Liver (tissue), 9 donors: Measurements from ENCODE around the gene CELF5. TPM values are rescaled to one million over a fixed set of nuclear protein-coding genes. Genes with fewer than 3 reads are reported as not detected.

Source experiments
- DNase-seq: peaks from one replicate; pipeline ENCODE4 v3.0.0-alpha.2; 2017; ENCODE audit warnings: low spot score
- H3K27ac ChIP-seq, 2 donors: one replicate each; pipeline ENCODE4 v1.7.0; 2013; ENCODE audit warnings: inconsistent platforms in 2 of 2, low read length in 2 of 2, control low read depth in 1 of 2, low read depth in 1 of 2, mild to moderate bottlenecking in 1 of 2
- H3K27me3 ChIP-seq, 4 donors: one replicate each; pipeline versions ENCODE4 v1.6.1 to v1.7.0; 2013; ENCODE audit warnings: low read length in 3 of 4, inconsistent platforms in 1 of 4, mild to moderate bottlenecking in 1 of 4, moderate library complexity in 1 of 4; ENCODE audit not compliant: control insufficient read depth in 4 of 4, insufficient read depth in 4 of 4
- H3K36me3 ChIP-seq, 4 donors: one replicate each; pipeline versions ENCODE4 v1.6.1 to v1.7.0; 2013; ENCODE audit warnings: low read length in 3 of 4, mild to moderate bottlenecking in 3 of 4, low read depth in 1 of 4, moderate library complexity in 1 of 4; ENCODE audit not compliant: control insufficient read depth in 4 of 4, insufficient read depth in 3 of 4
- H3K4me1 ChIP-seq, 4 donors: one replicate each; pipeline versions ENCODE4 v1.6.1 to v1.7.0; 2013; ENCODE audit warnings: low read length in 3 of 4, mild to moderate bottlenecking in 3 of 4, moderate library complexity in 1 of 4; ENCODE audit not compliant: control insufficient read depth in 4 of 4, insufficient read depth in 4 of 4
- H3K4me3 ChIP-seq, 3 donors: one replicate each; pipeline versions ENCODE4 v1.6.1 to v1.7.0; 2013; ENCODE audit warnings: low read length in 3 of 3, control low read depth in 1 of 3, low read depth in 1 of 3, mild to moderate bottlenecking in 1 of 3
- H3K9ac ChIP-seq, 2 donors: one replicate each; pipeline ENCODE4 v1.7.0; 2013; ENCODE audit warnings: low read length in 2 of 2, mild to moderate bottlenecking in 2 of 2, moderate library complexity in 2 of 2, control low read depth in 1 of 2, low read depth in 1 of 2
- H3K9me3 ChIP-seq, 4 donors: one replicate each; pipeline versions ENCODE4 v1.6.1 to v1.7.0; 2013; ENCODE audit warnings: low read length in 3 of 4; ENCODE audit not compliant: control insufficient read depth in 4 of 4
- ATF3 ChIP-seq: IDR thresholded peaks from 2 replicates; pipeline ENCODE4 v1.6.1; 2016; ENCODE audit warnings: antibody characterized with exemption
- EGR1 ChIP-seq, 2 donors: IDR thresholded peaks; 2 replicates each; pipeline ENCODE4 v1.6.1; 2016 to 2018; ENCODE audit warnings: antibody characterized with exemption in 2 of 2, low read depth in 2 of 2
- FOXA1 ChIP-seq: IDR thresholded peaks from 2 replicates; pipeline ENCODE4 v1.6.1; 2016; ENCODE audit warnings: antibody characterized with exemption
- FOXA2 ChIP-seq: IDR thresholded peaks from 2 replicates; pipeline ENCODE4 v1.6.1; 2016; ENCODE audit warnings: antibody characterized with exemption
- GABPA ChIP-seq, 2 donors: IDR thresholded peaks in 1 of 2; conservative IDR thresholded peaks in 1 of 2; 2 replicates each; pipeline ENCODE4 v1.6.1; 2016; ENCODE audit warnings: antibody characterized with exemption in 2 of 2, mild to moderate bottlenecking in 1 of 2, moderate library complexity in 1 of 2
- HNF4G ChIP-seq: IDR thresholded peaks from 2 replicates; pipeline ENCODE4 v1.6.1; 2016; ENCODE audit warnings: antibody characterized with exemption
- JUND ChIP-seq, 2 donors: IDR thresholded peaks; 2 replicates each; pipeline ENCODE4 v1.6.1; 2016; ENCODE audit warnings: antibody characterized with exemption in 2 of 2
- NR2F2 ChIP-seq: IDR thresholded peaks from 2 replicates; pipeline ENCODE4 v1.6.1; 2016; ENCODE audit warnings: antibody characterized with exemption
- RAD21 ChIP-seq, 2 donors: IDR thresholded peaks; 2 replicates each; pipeline ENCODE4 v1.6.1; 2016; ENCODE audit warnings: antibody characterized with exemption in 2 of 2, mild to moderate bottlenecking in 2 of 2
- RXRA ChIP-seq, 2 donors: IDR thresholded peaks; 2 replicates each; pipeline ENCODE4 v1.6.1; 2017 to 2018; ENCODE audit warnings: antibody characterized with exemption in 2 of 2, mild to moderate bottlenecking in 1 of 2
- SP1 ChIP-seq: IDR thresholded peaks from 2 replicates; pipeline ENCODE4 v1.6.1; 2018; ENCODE audit warnings: antibody characterized with exemption, mild to moderate bottlenecking
- TAF1 ChIP-seq: conservative IDR thresholded peaks from 2 replicates; pipeline ENCODE4 v1.6.1; 2016; ENCODE audit warnings: antibody characterized with exemption, mild to moderate bottlenecking
- YY1 ChIP-seq: IDR thresholded peaks from 2 replicates; pipeline ENCODE4 v1.6.1; 2016; ENCODE audit warnings: antibody characterized with exemption, mild to moderate bottlenecking
- ZBTB33 ChIP-seq: IDR thresholded peaks from 2 replicates; pipeline ENCODE4 v1.6.1; 2016; ENCODE audit warnings: antibody characterized with exemption
- whole genome bisulfite sequencing: extraction: QIAGEN DNeasy Blood & Tissue Kit; methylation state at CpG from one replicate; pipeline ENCODE4 v1.1.7; 2013; 5-methylcytosine and 5-hydroxymethylcytosine counted together
- polyA plus RNA-seq, 2 donors: library from polyadenylated mRNA; stranded (reverse) in 1 of 2; unstranded in 1 of 2; fragments of 200-250 nt in 1 of 2; fragments of >200 nt in 1 of 2; fragmentation: Nextera tagmentation in 1 of 2; extraction: Ambion mirVana in 1 of 2; gene quantifications; one replicate each; pipeline versions ENCODE4 v1.2.1 to v1.2.3, GENCODE V29; 2013 to 2015
- total RNA-seq, 2 donors: library from RNA; depleted of rRNA; stranded (reverse); fragments of >200 nt; gene quantifications; one replicate each; pipeline ENCODE4 v1.2.3, GENCODE V29; 2014
- donor health status: healthy.
- donor health status: healthy.
- donor health status: healthy.
- donor health status: healthy.
- donor health status: healthy.

The CELF5 gene
- total and polyA plus RNA-seq, 4 donors: 0.06 to 0.50 (median 0.26) TPM

GRCh38 chr19:3206216-3206953 lies 18.1 kb upstream of the CELF5 start:
- H3K4me3 ChIP-seq: no peak overlapping the region
- no peaks in the 10 kb centered on the region for H3K4me1 ChIP-seq
- no peaks in the 10 kb centered on the region for H3K9me3 ChIP-seq
- H3K9ac ChIP-seq: no peak overlapping the region
- H3K36me3 ChIP-seq: peaks cover 0 to 35% (median 14%) of the 10 kb centered on the region in 4 donors
- no peak for DNase-seq
- no peaks in the 10 kb centered on the region for H3K27me3 ChIP-seq
- WGBS: 97% methylated on average over 28 of the region's 28 CpGs
- TF ChIP-seq ZBTB33: no peak
- no peak for TF ChIP-seq FOXA1
- no peak for TF ChIP-seq GABPA (IDR thresholded peaks at IDR 0.05 in 1 of 2, conservative IDR thresholded peaks at IDR 0.05 in 1 of 2)
- no peak for TF ChIP-seq FOXA2
- no peak for TF ChIP-seq SP1
- no peak for TF ChIP-seq EGR1 (IDR thresholded peaks at IDR 0.05; ENCODE audit: low read depth in 2 of 2)
- TF ChIP-seq HNF4G: no peak
- no peak for TF ChIP-seq TAF1
- no peak for TF ChIP-seq NR2F2
- no peak for TF ChIP-seq YY1
- no peak for TF ChIP-seq RAD21 (IDR thresholded peaks at IDR 0.05)
- TF ChIP-seq RXRA (IDR thresholded peaks at IDR 0.05): no peak
- TF ChIP-seq JUND (IDR thresholded peaks at IDR 0.05): no peak
- no peak overlapping the region for H3K27ac ChIP-seq

- H3K4me3 ChIP-seq: no peak overlapping the region
- no peaks in the 10 kb centered on the region for H3K9me3 ChIP-seq
- no peak overlapping the region for H3K27ac ChIP-seq
- no peaks in the 10 kb centered on the region for H3K27me3 ChIP-seq
- H3K4me1 ChIP-seq: no peaks in the 10 kb centered on the region
- peaks cover 0 to 35% (median 12%) of the 10 kb centered on the region in 4 donors for H3K36me3 ChIP-seq
- TF ChIP-seq FOXA2 (no peak), ATF3 (no peak), SP1 (no peak), RAD21 (IDR thresholded peaks at IDR 0.05) (no peak)
- DNase-seq: no peak
- 94% methylated on average over 43 of the region's 43 CpGs for WGBS
- H3K9ac ChIP-seq: no peak overlapping the region
Measured at GRCh38 chr19:3207461-3208242, 16.8 kb upstream of the CELF5 start.
